HEK293T (cell line): ENCODE measurements around the gene PNP.

ENCODE experiments used
- BHLHE40 ChIP-seq: fragments of 450-650 bp; IDR thresholded peaks from 2 replicates; pipeline ENCODE4 v1.6.1; 2016; ENCODE audit warnings: mild to moderate bottlenecking, moderate library complexity, borderline replicate concordance
- ELF4 ChIP-seq: fragments of 450-650 bp; IDR thresholded peaks from 2 replicates; pipeline ENCODE4 v1.6.1; 2017; ENCODE audit warnings: antibody characterized with exemption
- FOXA1 ChIP-seq: fragments of 450-650 bp; IDR thresholded peaks from 2 replicates; pipeline ENCODE4 v1.6.1; 2016; ENCODE audit warnings: mild to moderate bottlenecking
- FOXK2 ChIP-seq: fragments of 450-650 bp; IDR thresholded peaks from 2 replicates; pipeline ENCODE4 v1.6.1; 2016; ENCODE audit warnings: mild to moderate bottlenecking
- FOXM1 ChIP-seq: fragments of 450-650 bp; IDR thresholded peaks from 2 replicates; pipeline ENCODE4 v1.6.1; 2017; ENCODE audit warnings: mild to moderate bottlenecking, borderline replicate concordance
- LEF1 ChIP-seq: fragments of 450-650 bp; IDR thresholded peaks from 2 replicates; pipeline ENCODE4 v1.6.1; 2017; ENCODE audit warnings: mild to moderate bottlenecking, borderline replicate concordance
- NFRKB ChIP-seq: fragments of 450-650 bp; IDR thresholded peaks from 2 replicates; pipeline ENCODE4 v1.6.1; 2016; ENCODE audit warnings: mild to moderate bottlenecking, moderate library complexity
- SP1 ChIP-seq: fragments of 450-650 bp; IDR thresholded peaks from 2 replicates; pipeline ENCODE4 v1.6.1; 2017
- TARDBP ChIP-seq: fragments of 450-650 bp; IDR thresholded peaks from 2 replicates; pipeline ENCODE4 v1.6.1; 2016

DNA sequence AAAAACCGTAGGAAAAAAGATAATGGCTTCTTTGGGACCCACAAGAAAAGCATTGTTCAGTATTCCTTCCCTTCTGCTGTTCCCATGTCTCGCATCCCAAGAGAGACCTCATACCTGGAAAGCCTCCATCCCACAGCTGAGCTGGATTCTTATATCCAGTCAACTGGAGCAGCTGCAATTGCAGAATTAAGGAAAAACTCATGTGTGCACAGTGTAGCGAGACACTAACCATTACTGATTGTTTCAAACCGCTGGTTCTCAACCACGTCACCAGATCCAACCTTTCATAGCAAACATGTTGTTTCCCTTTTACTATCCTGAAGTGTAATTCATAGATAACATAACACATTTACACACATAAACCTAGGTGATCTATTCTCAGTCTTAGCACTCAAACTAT, 30.7 kb downstream of the PNP start:
- TF ChIP-seq FOXA1 (no peak), BHLHE40 (no peak), NFRKB (no peak), ELF4 (no peak), FOXK2 (no peak), SP1 (no peak), FOXM1 (no peak), LEF1 (no peak), TARDBP (no peak)
